ENCODE measurements around the gene SLC8A3.

DNA sequence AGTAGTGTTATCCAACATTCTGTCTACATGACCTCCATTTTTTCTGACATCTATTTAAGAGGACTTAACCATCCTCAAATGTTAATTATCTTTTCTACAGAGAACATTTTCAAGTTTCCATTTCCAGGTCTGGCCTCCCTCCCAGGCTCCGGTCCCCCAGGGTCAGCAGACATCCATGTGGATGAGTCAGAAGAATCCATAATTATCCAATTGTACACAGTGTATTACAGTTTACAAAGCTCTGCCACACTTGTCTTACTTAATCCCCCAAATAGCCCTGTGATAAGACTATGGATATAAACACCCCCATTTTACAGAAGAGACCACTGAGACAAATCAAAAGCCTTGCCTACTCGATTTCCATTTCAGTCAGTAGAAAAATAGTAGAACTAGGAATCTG is 65.0 kb downstream of the SLC8A3 start:
- no peak for TF ChIP-seq EZH2 (IDR thresholded peaks at IDR 0.05)
- no peak for TF ChIP-seq FOXP2 (optimal IDR thresholded peaks at IDR 0.05; ENCODE audit: control extremely low read depth, extremely low read length, insufficient read depth)
- no peak for TF ChIP-seq POLR2AphosphoS5 (IDR thresholded peaks at IDR 0.05; ENCODE audit: borderline replicate concordance, low read depth, low read length)
